Mesenchymal stem cell (in vitro differentiated cells and primary cell): Measurements from ENCODE around the gene ALK.

Experiments used
- DNase-seq: peaks from one replicate; pipeline ENCODE4 v3.0.0-alpha.2; 2013
- H2AFZ ChIP-seq: one replicate; pipeline ENCODE4 v1.6.1; 2013; ENCODE audit warnings: low read depth, mild to moderate bottlenecking, control low read depth, inconsistent platforms, low read length, moderate library complexity
- H2AK5ac ChIP-seq: 2 replicates; pipeline ENCODE4 v1.6.1; 2013; ENCODE audit warnings: low read length, moderate library complexity, mild to moderate bottlenecking, inconsistent platforms; ENCODE audit not compliant: severe bottlenecking
- H2BK120ac ChIP-seq: one replicate; pipeline ENCODE4 v1.6.1; 2013; ENCODE audit warnings: low read depth, mild to moderate bottlenecking, inconsistent platforms, low read length, moderate library complexity
- H2BK12ac ChIP-seq, 2 experiments: one replicate each; pipeline ENCODE4 v1.6.1; 2013; ENCODE audit warnings: inconsistent platforms in 2 of 2, low read length in 2 of 2, mild to moderate bottlenecking in 2 of 2, moderate library complexity in 2 of 2, control low read depth in 1 of 2
- H2BK15ac ChIP-seq: one replicate; pipeline ENCODE4 v1.6.1; 2013; ENCODE audit warnings: mild to moderate bottlenecking, low read depth, inconsistent platforms; ENCODE audit not compliant: poor library complexity, severe bottlenecking
- H2BK5ac ChIP-seq: 2 replicates; pipeline ENCODE4 v1.6.1; 2013; ENCODE audit warnings: low read depth, mild to moderate bottlenecking, low read length, control low read depth, inconsistent platforms; ENCODE audit not compliant: poor library complexity, severe bottlenecking
- H3K14ac ChIP-seq, 2 experiments: one replicate each; pipeline ENCODE4 v1.6.1; 2013; ENCODE audit warnings: inconsistent platforms in 2 of 2, low read length in 2 of 2, control low read depth in 1 of 2, mild to moderate bottlenecking in 1 of 2, moderate library complexity in 1 of 2
- H3K18ac ChIP-seq, 2 experiments: one replicate each; pipeline ENCODE4 v1.6.1; 2013; ENCODE audit warnings: inconsistent platforms in 2 of 2, low read length in 2 of 2, control low read depth in 1 of 2, low read depth in 1 of 2, mild to moderate bottlenecking in 1 of 2
- H3K23ac ChIP-seq, 2 experiments: one replicate each; pipeline ENCODE4 v1.6.1; 2013; ENCODE audit warnings: inconsistent platforms in 2 of 2, low read length in 2 of 2, mild to moderate bottlenecking in 2 of 2, moderate library complexity in 2 of 2, control low read depth in 1 of 2
- H3K27ac ChIP-seq: 2 replicates; pipeline ENCODE4 v1.5.1; 2013; ENCODE audit warnings: mild to moderate bottlenecking, moderate library complexity, low read length, control low read depth, inconsistent platforms; ENCODE audit not compliant: poor library complexity, severe bottlenecking
- H3K27me3 ChIP-seq, 2 experiments: 2 replicates each; pipeline versions ENCODE4 v1.6.1 to v1.7.0; 2013; ENCODE audit warnings: low read length in 2 of 2, mild to moderate bottlenecking in 2 of 2, moderate library complexity in 2 of 2, control low read depth in 1 of 2, inconsistent platforms in 1 of 2; ENCODE audit not compliant: control insufficient read depth in 1 of 2, insufficient read depth in 1 of 2
- H3K36me3 ChIP-seq, 2 experiments: 2 replicates each; pipeline versions ENCODE4 v1.6.1 to v1.7.0; 2013; ENCODE audit warnings: low read length in 2 of 2, control low read depth in 1 of 2, inconsistent platforms in 1 of 2, low read depth in 1 of 2, mild to moderate bottlenecking in 1 of 2; ENCODE audit not compliant: insufficient read depth in 2 of 2, control insufficient read depth in 1 of 2
- H3K4ac ChIP-seq, 2 experiments: one replicate each; pipeline ENCODE4 v1.6.1; 2013; ENCODE audit warnings: inconsistent platforms in 2 of 2, low read length in 2 of 2, mild to moderate bottlenecking in 2 of 2, moderate library complexity in 2 of 2, control low read depth in 1 of 2, low read depth in 1 of 2
- H3K4me1 ChIP-seq: 2 replicates; pipeline ENCODE4 v1.6.1; 2013; ENCODE audit warnings: low read depth, low read length, control low read depth; ENCODE audit not compliant: control insufficient read depth, insufficient read depth
- H3K4me2 ChIP-seq: 2 replicates; pipeline ENCODE4 v1.6.1; 2013; ENCODE audit warnings: low read length, mild to moderate bottlenecking, inconsistent platforms; ENCODE audit not compliant: poor library complexity, severe bottlenecking
- H3K4me3 ChIP-seq, 2 experiments: 2 replicates each; pipeline versions ENCODE4 v1.5.1 to v1.7.0; 2013; ENCODE audit warnings: low read length in 2 of 2, mild to moderate bottlenecking in 2 of 2, control low read depth in 1 of 2, low read depth in 1 of 2; ENCODE audit not compliant: insufficient read depth in 1 of 2
- H3K79me1 ChIP-seq: replicated peaks from 2 replicates; pipeline ENCODE4 v1.6.1; 2013; ENCODE audit warnings: mild to moderate bottlenecking, control low read depth, low read length, inconsistent platforms; ENCODE audit not compliant: poor library complexity, severe bottlenecking
- H3K9ac ChIP-seq: 2 replicates; pipeline ENCODE4 v1.7.0; 2013; ENCODE audit warnings: mild to moderate bottlenecking, low read length, moderate library complexity
- H3K9me3 ChIP-seq: 2 replicates; pipeline ENCODE4 v1.7.0; 2013; ENCODE audit warnings: mild to moderate bottlenecking, low read length; ENCODE audit not compliant: control insufficient read depth
- H4K8ac ChIP-seq: one replicate; pipeline ENCODE4 v1.6.1; 2013; ENCODE audit warnings: inconsistent platforms, mild to moderate bottlenecking, low read length, moderate library complexity
- H4K91ac ChIP-seq: one replicate; pipeline ENCODE4 v1.6.1; 2013; ENCODE audit warnings: mild to moderate bottlenecking, low read length, inconsistent platforms
- WGBS: methylation state at CpG from one replicate; pipeline ENCODE4 v1.1.7; 2013; ENCODE audit warnings: mixed read lengths; 5-methylcytosine and 5-hydroxymethylcytosine counted together

Gene ALK

DNA sequence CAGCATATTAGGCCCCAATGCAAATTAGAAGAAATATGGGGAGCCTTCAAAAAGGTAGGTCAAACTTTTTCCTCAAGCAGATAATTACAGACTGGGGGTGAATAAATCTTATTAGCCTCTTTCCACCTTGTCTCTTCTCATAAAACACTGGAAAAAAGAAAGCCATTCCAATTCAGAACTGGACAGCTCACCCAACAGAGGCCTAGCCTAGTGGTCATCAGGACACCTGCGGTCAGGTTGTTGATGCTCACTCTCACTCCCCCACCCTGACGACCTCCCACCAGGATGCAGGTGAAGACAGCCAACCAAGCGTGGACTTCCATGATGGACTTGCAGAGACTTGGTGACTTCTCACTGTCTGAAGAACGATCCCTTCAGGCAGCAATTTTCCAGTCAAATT, 207.1 kb downstream of the ALK start:
- no peak overlapping the region for H3K14ac ChIP-seq
- no peaks in the 10 kb centered on the region for H3K9me3 ChIP-seq
- H2AK5ac ChIP-seq = no peak overlapping the region
- no peak overlapping the region for H2BK5ac ChIP-seq
- 83% methylated on average over 3 of the region's 4 CpGs for WGBS
- H3K4me2 ChIP-seq = no peak overlapping the region
- no peak overlapping the region for H3K4me3 ChIP-seq
- H2BK12ac ChIP-seq = no peak overlapping the region
- no peak overlapping the region for H2BK120ac ChIP-seq
- H2AFZ ChIP-seq = no peak overlapping the region
- DNase-seq = no peak
- no peaks in the 10 kb centered on the region for H3K79me1 ChIP-seq
- no peak overlapping the region for H4K91ac ChIP-seq
- H4K8ac ChIP-seq = no peak overlapping the region
- H3K18ac ChIP-seq = no peak overlapping the region
- H2BK15ac ChIP-seq = no peak overlapping the region
- H3K36me3 ChIP-seq = peaks cover 0 to 2% of the 10 kb centered on the region in 2 experiments
- no peak overlapping the region for H3K4ac ChIP-seq
- H3K9ac ChIP-seq = no peak overlapping the region
- H3K27me3 ChIP-seq = peaks cover 0 to under 1% of the 10 kb centered on the region in 2 experiments
- H3K23ac ChIP-seq = no peak overlapping the region
- H3K4me1 ChIP-seq = no peaks in the 10 kb centered on the region
- H3K27ac ChIP-seq = no peak overlapping the region

DNA sequence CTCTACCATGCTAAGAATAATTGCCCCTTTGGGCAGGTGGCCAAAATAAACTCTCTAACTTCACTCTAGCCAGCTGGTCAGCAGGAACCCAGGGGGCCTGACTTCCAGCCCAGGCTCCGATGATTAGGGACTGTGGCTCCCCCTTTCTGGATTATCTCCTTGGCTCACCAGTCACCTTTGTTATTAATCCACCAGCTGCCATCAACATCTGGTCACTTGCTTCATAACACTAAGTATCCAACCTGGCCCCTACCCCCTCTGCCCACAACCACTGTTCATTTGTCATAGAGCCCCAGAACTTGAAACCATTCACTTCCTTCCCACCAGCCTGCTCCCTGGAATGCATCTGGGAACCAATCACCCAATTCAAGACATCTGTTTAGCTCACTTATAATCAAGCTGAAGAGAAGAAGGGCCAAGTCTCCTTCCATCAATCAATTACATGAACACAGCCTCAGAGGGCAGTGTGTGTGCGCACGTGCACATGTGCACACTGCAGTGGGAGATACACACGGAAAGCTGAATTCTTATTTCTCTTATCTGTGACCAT, 215.1 kb downstream of the ALK start:
- Histone ChIP-seq H3K27me3 (no peaks in the 10 kb centered on the region), H3K9me3 (no peaks in the 10 kb centered on the region), H2BK15ac (no peak overlapping the region), H3K4me2 (no peak overlapping the region), H3K4ac (no peak overlapping the region), H2BK5ac (no peak overlapping the region), H3K27ac (no peak overlapping the region), H3K23ac (no peak overlapping the region), H3K9ac (no peak overlapping the region), H4K8ac (no peak overlapping the region), H3K4me1 (no peaks in the 10 kb centered on the region), H3K18ac (no peak overlapping the region), H2BK12ac (no peak overlapping the region), H2BK120ac (no peak overlapping the region), H2AFZ (no peak overlapping the region), H3K36me3 (no peaks in the 10 kb centered on the region), H3K14ac (no peak overlapping the region), H2AK5ac (no peak overlapping the region), H4K91ac (no peak overlapping the region), H3K4me3 (no peak overlapping the region), H3K79me1 (no peaks in the 10 kb centered on the region)
- DNase-seq = no peak
- WGBS = 88% methylated on average over 4 of the region's 4 CpGs

DNA sequence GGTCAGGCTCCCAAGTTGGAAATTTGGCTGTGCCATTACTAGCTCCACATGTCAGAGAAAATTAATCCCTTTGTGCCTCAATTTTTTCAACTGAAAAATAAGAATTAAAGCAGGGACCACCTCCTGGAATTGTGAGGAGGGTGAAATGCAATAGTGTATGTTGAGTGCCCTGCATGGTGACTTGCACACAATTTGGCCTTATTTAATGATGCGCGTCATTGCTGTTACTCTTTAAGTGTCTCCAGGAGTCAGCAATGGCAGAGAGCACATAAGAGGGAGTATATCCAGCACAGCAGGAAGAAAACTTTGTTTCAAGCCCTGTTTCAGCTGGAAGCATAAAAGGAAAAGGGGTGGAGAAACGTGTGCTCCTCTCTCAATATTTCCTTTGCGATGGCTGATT, 215.8 kb downstream of the ALK start:
- H3K4me2 ChIP-seq = no peak overlapping the region
- no peak overlapping the region for H3K18ac ChIP-seq
- H3K36me3 ChIP-seq = no peaks in the 10 kb centered on the region
- H2BK120ac ChIP-seq = no peak overlapping the region
- no peak overlapping the region for H2BK5ac ChIP-seq
- H3K79me1 ChIP-seq = no peaks in the 10 kb centered on the region
- no peak for DNase-seq
- H3K27ac ChIP-seq = no peak overlapping the region
- H3K9me3 ChIP-seq = no peaks in the 10 kb centered on the region
- no peak overlapping the region for H4K91ac ChIP-seq
- no peak overlapping the region for H3K23ac ChIP-seq
- no peak overlapping the region for H3K9ac ChIP-seq
- no peak overlapping the region for H4K8ac ChIP-seq
- no peak overlapping the region for H2BK15ac ChIP-seq
- no peaks in the 10 kb centered on the region for H3K27me3 ChIP-seq
- H3K4ac ChIP-seq = no peak overlapping the region
- no peak overlapping the region for H2AFZ ChIP-seq
- no peak overlapping the region for H2AK5ac ChIP-seq
- H2BK12ac ChIP-seq = no peak overlapping the region
- no peak overlapping the region for H3K4me3 ChIP-seq
- no peaks in the 10 kb centered on the region for H3K4me1 ChIP-seq
- 87% methylated on average over 4 of the region's 4 CpGs for WGBS
- H3K14ac ChIP-seq = no peak overlapping the region

DNA sequence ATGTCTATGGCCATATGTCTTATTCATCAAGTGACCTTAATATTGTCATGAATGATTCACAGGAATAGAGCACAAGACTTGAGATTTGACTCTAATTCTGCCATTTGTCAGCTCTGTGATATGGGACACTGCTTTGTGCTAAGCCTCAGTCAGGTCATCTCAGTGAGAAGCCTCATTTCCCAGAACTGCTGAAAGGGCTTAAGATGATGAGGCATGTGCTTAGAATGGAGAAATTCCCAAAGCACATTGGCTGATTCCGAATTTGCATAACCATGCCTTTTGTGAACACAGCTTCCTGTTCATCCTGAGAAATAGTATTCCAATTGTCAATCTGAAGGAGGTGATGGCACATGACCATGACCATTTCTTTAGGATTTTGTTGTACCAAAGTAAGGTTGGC, 218.1 kb downstream of the ALK start:
- Histone ChIP-seq H3K9ac (no peak overlapping the region), H3K36me3 (no peaks in the 10 kb centered on the region), H3K9me3 (no peaks in the 10 kb centered on the region), H3K4me1 (no peaks in the 10 kb centered on the region), H3K14ac (no peak overlapping the region), H2AK5ac (no peak overlapping the region), H3K4me2 (no peak overlapping the region), H2BK120ac (no peak overlapping the region), H2BK12ac (no peak overlapping the region), H3K18ac (no peak overlapping the region), H3K27me3 (no peaks in the 10 kb centered on the region), H3K4ac (no peak overlapping the region), H3K27ac (no peak overlapping the region), H2BK5ac (no peak overlapping the region), H3K79me1 (no peaks in the 10 kb centered on the region), H3K23ac (no peak overlapping the region), H2BK15ac (no peak overlapping the region), H3K4me3 (no peak overlapping the region), H2AFZ (no peak overlapping the region), H4K91ac (no peak overlapping the region), H4K8ac (no peak overlapping the region)
- no peak for DNase-seq
- WGBS = 67% methylated on average over 1 of the region's 1 CpG
